Kidney (tissue), 14 donors: ENCODE data around the gene AFG3L2. TPM values are rescaled to one million over a fixed set of nuclear protein-coding genes. Genes with fewer than 3 reads are reported as not detected.

Experiments used
- DNase-seq, 5 donors: peaks; one replicate each; pipeline ENCODE4 v3.0.0-alpha.2; 2013 to 2020
- FAIRE-seq: peaks from 2 replicates; lab custom pipeline; 2012; peaks lifted over from hg19 to GRCh38; lab: Jason Lieb, UNC
- H3K27ac ChIP-seq, 2 donors: one replicate each; pipeline ENCODE4 v1.7.0; 2013; ENCODE audit warnings: low read depth in 2 of 2, low read length in 2 of 2, inconsistent platforms in 1 of 2
- H3K27me3 ChIP-seq: one replicate; pipeline ENCODE4 v1.7.1; 2013; ENCODE audit warnings: low read length, inconsistent platforms; ENCODE audit not compliant: control insufficient read depth, insufficient read depth
- H3K36me3 ChIP-seq, 3 donors: one replicate each; pipeline versions ENCODE4 v1.7.0 to v1.7.1; 2013; ENCODE audit warnings: low read length in 3 of 3, control low read depth in 1 of 3, inconsistent platforms in 1 of 3; ENCODE audit not compliant: insufficient read depth in 3 of 3, control insufficient read depth in 2 of 3
- H3K4me1 ChIP-seq, 3 donors: one replicate each; pipeline versions ENCODE4 v1.7.0 to v1.7.1; 2013; ENCODE audit warnings: low read length in 3 of 3, inconsistent platforms in 1 of 3, low read depth in 1 of 3; ENCODE audit not compliant: control insufficient read depth in 2 of 3, insufficient read depth in 2 of 3
- H3K4me3 ChIP-seq, 3 donors: one replicate each; pipeline versions ENCODE4 v1.7.0 to v1.8.1; 2013; ENCODE audit warnings: low read length in 3 of 3, control low read depth in 1 of 3, inconsistent platforms in 1 of 3
- H3K9ac ChIP-seq, 3 donors: one replicate each; pipeline versions ENCODE4 v1.7.0 to v1.7.1; 2013; ENCODE audit warnings: low read length in 3 of 3, control low read depth in 1 of 3, inconsistent platforms in 1 of 3
- H3K9me3 ChIP-seq, 3 donors: one replicate each; pipeline versions ENCODE4 v1.7.0 to v1.7.1; 2013; ENCODE audit warnings: low read length in 3 of 3, control low read depth in 1 of 3, inconsistent platforms in 1 of 3; ENCODE audit not compliant: control insufficient read depth in 2 of 3, insufficient read depth in 1 of 3
- CTCF ChIP-seq: IDR thresholded peaks from 3 replicates; pipeline ENCODE4 v1.5.1; 2012; ENCODE audit warnings: mild to moderate bottlenecking, moderate library complexity, borderline replicate concordance; ENCODE audit not compliant: insufficient read depth; ENCODE audit errors: extremely low read depth
- intact Hi-C: fragments of 100-400 bp; cut with DNase I; formaldehyde crosslinking; loops from one replicate; pipeline ENCODE4 v1.11.1; 2022
- polyA plus RNA-seq: library from polyadenylated mRNA; stranded (reverse); fragments of 350-450 nt; fragmentation: Illumina TruSeq; extraction: RNeasy Lipid Tissue Mini Kit (QIAGEN cat#74804); gene quantifications from one replicate; pipeline ENCODE4 v1.2.3, GENCODE V29; 2014; ENCODE audit warnings: low read depth, low replicate concordance; ENCODE audit not compliant: insufficient read depth
- total RNA-seq: library from RNA; stranded (reverse); fragmentation: NEBNext Ultra II Directional; extraction: Animal tissue kit (Norgen Biotek cat#: 25700); gene quantifications from one replicate; pipeline ENCODE4 v1.2.1, GENCODE V29; 2021
- donor health status: control.
- donor health status: control.
- donor health status: control.
- donor health status: control.
- donor health status: control.
- donor health status: DM: yes; HTN: yes; CAD: no.
- donor health status: Normal renal cell carcinoma (clear cell type).

Gene AFG3L2
- total and polyA plus RNA-seq, 2 donors from 2014 or later = 55.9 to 62.7 TPM

GRCh38 chr18:12361770-12362378 lies 15.2 kb downstream of the AFG3L2 start:
- no peak for DNase-seq
- Histone ChIP-seq H3K9me3 (no peaks in the 10 kb centered on the region), H3K9ac (no peak overlapping the region), H3K4me3 (no peak overlapping the region), H3K27me3 (no peaks in the 10 kb centered on the region), H3K36me3 (peaks cover 4 to 36% (median 33%) of the 10 kb centered on the region in 3 donors), H3K4me1 (peaks cover 0 to 22% (median 15%) of the 10 kb centered on the region in 3 donors), H3K27ac (no peak overlapping the region)
- intact Hi-C loops = no loop called here
- no peak for FAIRE-seq
- TF ChIP-seq CTCF = no peak

- FAIRE-seq (no peak), DNase-seq (no peak)
- Histone ChIP-seq H3K4me3 (no peak overlapping the region), H3K9me3 (no peaks in the 10 kb centered on the region), H3K36me3 (peaks cover 4 to 40% (median 25%) of the 10 kb centered on the region in 3 donors), H3K9ac (no peak overlapping the region), H3K4me1 (peaks cover 0 to 22% (median 15%) of the 10 kb centered on the region in 3 donors), H3K27me3 (no peaks in the 10 kb centered on the region), H3K27ac (no peak overlapping the region)
- no peak for TF ChIP-seq CTCF
- intact Hi-C loops = no loop called here
These were observed 17.5 kb downstream of the AFG3L2 start for GRCh38 chr18:12359515-12359927.

- H3K27ac ChIP-seq = no peak overlapping the region
- TF ChIP-seq CTCF = no peak
- peaks cover 10 to 50% (median 33%) of the 10 kb centered on the region in 3 donors for H3K36me3 ChIP-seq
- H3K27me3 ChIP-seq = no peaks in the 10 kb centered on the region
- FAIRE-seq (no peak), DNase-seq (no peak)
- H3K4me3 ChIP-seq = no peak overlapping the region
- H3K4me1 ChIP-seq = no peaks in the 10 kb centered on the region
- no peak overlapping the region for H3K9ac ChIP-seq
- intact Hi-C loops = no loop called here
- H3K9me3 ChIP-seq = no peaks in the 10 kb centered on the region
These were observed 24.8 kb downstream of the AFG3L2 start for GRCh38 chr18:12352188-12352587.
